H9 (cell line): ENCODE data around the gene KLK7. TPM values are rescaled to one million over a fixed set of nuclear protein-coding genes. Genes with fewer than 3 reads are reported as not detected.
A peak's percentile ranks its signal among the peaks of the same experiment; 100 is the strongest.

Experiments
- DNase-seq: peaks from one replicate; pipeline ENCODE4 v3.0.0-alpha.2; 2017
- H2AFZ ChIP-seq: one replicate; pipeline ENCODE4 v1.6.1; 2013; ENCODE audit warnings: mild to moderate bottlenecking, low read length, control low read depth, moderate library complexity
- H2AK5ac ChIP-seq: 2 replicates; pipeline ENCODE4 v1.6.1; 2013; ENCODE audit warnings: low read length, control low read depth, mixed read lengths; ENCODE audit not compliant: insufficient read length
- H2BK120ac ChIP-seq: one replicate; pipeline ENCODE4 v1.6.1; 2013; ENCODE audit warnings: low read depth, mild to moderate bottlenecking, low read length, control low read depth, inconsistent platforms; ENCODE audit not compliant: poor library complexity, severe bottlenecking
- H2BK12ac ChIP-seq: 2 replicates; pipeline ENCODE4 v1.6.1; 2013; ENCODE audit warnings: low read length, control low read depth, mixed read lengths, low read depth; ENCODE audit not compliant: insufficient read length
- H2BK15ac ChIP-seq: 2 replicates; pipeline ENCODE4 v1.6.1; 2013; ENCODE audit warnings: low read depth, low read length, control low read depth
- H2BK20ac ChIP-seq: one replicate; pipeline ENCODE4 v1.6.1; 2013; ENCODE audit warnings: low read depth, mild to moderate bottlenecking, low read length, control low read depth, inconsistent platforms; ENCODE audit not compliant: poor library complexity, severe bottlenecking
- H2BK5ac ChIP-seq: 2 replicates; pipeline ENCODE4 v1.6.1; 2013; ENCODE audit warnings: low read length, control low read depth, mixed read lengths; ENCODE audit not compliant: insufficient read length
- H3K14ac ChIP-seq: 2 replicates; pipeline ENCODE4 v1.6.1; 2013; ENCODE audit warnings: low read length, control low read depth; ENCODE audit not compliant: insufficient read depth
- H3K18ac ChIP-seq: 2 replicates; pipeline ENCODE4 v1.6.1; 2013; ENCODE audit warnings: low read depth, mild to moderate bottlenecking, mixed read lengths, low read length, control low read depth; ENCODE audit not compliant: insufficient read length
- H3K23ac ChIP-seq: 2 replicates; pipeline ENCODE4 v1.6.1; 2013; ENCODE audit warnings: low read length, control low read depth, mixed read lengths, low read depth; ENCODE audit not compliant: insufficient read length
- H3K23me2 ChIP-seq: 2 replicates; pipeline ENCODE4 v1.6.1; 2013; ENCODE audit warnings: low read depth, mild to moderate bottlenecking, mixed read lengths, low read length, control low read depth; ENCODE audit not compliant: insufficient read length, poor library complexity, severe bottlenecking
- H3K27ac ChIP-seq: 2 replicates; pipeline ENCODE4 v1.5.1; 2013; ENCODE audit warnings: low read length, control low read depth, mixed read lengths, low read depth; ENCODE audit not compliant: insufficient read length
- H3K27me3 ChIP-seq: 2 replicates; pipeline ENCODE4 v1.6.1; 2013; ENCODE audit warnings: low read length, control low read depth, inconsistent platforms; ENCODE audit not compliant: insufficient read depth
- H3K4ac ChIP-seq: 2 replicates; pipeline ENCODE4 v1.6.1; 2013; ENCODE audit warnings: low read depth, mild to moderate bottlenecking, control low read depth, inconsistent platforms, low read length, moderate library complexity
- H3K4me1 ChIP-seq: 2 replicates; pipeline ENCODE4 v1.6.1; 2013; ENCODE audit warnings: low read length, control low read depth, inconsistent platforms; ENCODE audit not compliant: insufficient read depth
- H3K4me2 ChIP-seq: 2 replicates; pipeline ENCODE4 v1.6.1; 2013; ENCODE audit warnings: low read length, control low read depth, mixed read lengths; ENCODE audit not compliant: insufficient read length, insufficient read depth
- H3K56ac ChIP-seq: 2 replicates; pipeline ENCODE4 v1.6.1; 2013; ENCODE audit warnings: low read depth, mild to moderate bottlenecking, mixed read lengths, low read length, control low read depth; ENCODE audit not compliant: insufficient read length
- H3K79me1 ChIP-seq: 2 replicates; pipeline ENCODE4 v1.6.1; 2013; ENCODE audit warnings: low read depth, mild to moderate bottlenecking, moderate library complexity, low read length, control low read depth, inconsistent platforms; ENCODE audit not compliant: insufficient read depth, poor library complexity, severe bottlenecking
- H3K79me2 ChIP-seq: 2 replicates; pipeline ENCODE4 v1.6.1; 2013; ENCODE audit warnings: low read length, control low read depth, inconsistent platforms; ENCODE audit not compliant: insufficient read depth
- H3K9ac ChIP-seq: 2 replicates; pipeline ENCODE4 v1.6.1; 2013; ENCODE audit warnings: low read length, control low read depth, mixed read lengths; ENCODE audit not compliant: insufficient read length; ENCODE audit errors: extremely low read depth
- H3K9me3 ChIP-seq: one replicate; pipeline ENCODE4 v1.6.1; 2013; ENCODE audit warnings: low read depth, low read length, inconsistent platforms; ENCODE audit not compliant: control insufficient read depth
- H3T11ph ChIP-seq: one replicate; pipeline ENCODE4 v1.6.1; 2013; ENCODE audit warnings: mild to moderate bottlenecking, low read length, control low read depth, inconsistent platforms
- H4K20me1 ChIP-seq: one replicate; pipeline ENCODE4 v1.6.1; 2013; ENCODE audit not compliant: control insufficient read depth, insufficient read length, insufficient read depth
- H4K5ac ChIP-seq: 2 replicates; pipeline ENCODE4 v1.6.1; 2013; ENCODE audit warnings: low read depth, mild to moderate bottlenecking, mixed read lengths, low read length, control low read depth; ENCODE audit not compliant: insufficient read length
- H4K8ac ChIP-seq: replicated peaks from 2 replicates; pipeline ENCODE4 v1.6.1; 2013; ENCODE audit warnings: low read length, control low read depth, mixed read lengths, low read depth; ENCODE audit not compliant: insufficient read length
- H4K91ac ChIP-seq: 2 replicates; pipeline ENCODE4 v1.6.1; 2013; ENCODE audit warnings: low read depth, mild to moderate bottlenecking, moderate library complexity, mixed read lengths, low read length, control low read depth; ENCODE audit not compliant: insufficient read length
- H3K27ac Mint-ChIP-seq, 3 experiments: 2 replicates in 2 of 3; 3 replicates in 1 of 3; pipeline ENCODE4 v1.8.0; 2020 to 2021; ENCODE audit warnings: mixed read lengths in 3 of 3, mild to moderate bottlenecking in 1 of 3, moderate library complexity in 1 of 3
- H3K27me3 Mint-ChIP-seq: 2 replicates; pipeline ENCODE4 v1.8.0; 2021; ENCODE audit warnings: low read depth, mild to moderate bottlenecking, moderate library complexity, mixed read lengths
- H3K36me3 Mint-ChIP-seq, 3 experiments: 2 replicates in 2 of 3; 3 replicates in 1 of 3; pipeline ENCODE4 v1.8.0; 2020 to 2021; ENCODE audit warnings: low read depth in 3 of 3, mixed read lengths in 3 of 3; ENCODE audit not compliant: insufficient read depth in 1 of 3
- H3K4me1 Mint-ChIP-seq, 2 experiments: 2 replicates each; pipeline ENCODE4 v1.8.0; 2020; ENCODE audit warnings: mixed read lengths in 2 of 2
- H3K4me3 Mint-ChIP-seq, 2 experiments: 2 replicates in 1 of 2; 3 replicates in 1 of 2; pipeline ENCODE4 v1.8.0; 2020 to 2021; ENCODE audit warnings: mild to moderate bottlenecking in 2 of 2, mixed read lengths in 2 of 2, moderate library complexity in 1 of 2
- H3K9me3 Mint-ChIP-seq, 2 experiments: 2 replicates in 1 of 2; 3 replicates in 1 of 2; pipeline ENCODE4 v1.8.0; 2020; ENCODE audit warnings: mild to moderate bottlenecking in 2 of 2, mixed read lengths in 2 of 2, moderate library complexity in 1 of 2
- WGBS: extraction: QIAGEN DNeasy Blood & Tissue Kit; methylation state at CpG from one replicate; pipeline ENCODE4 v1.1.7; 2013; ENCODE audit warnings: missing lambda C conversion rate, low lambda C conversion rate, mixed read lengths; ENCODE audit not compliant: insufficient read length; ENCODE audit errors: extremely low coverage; 5-methylcytosine and 5-hydroxymethylcytosine counted together
- total RNA-seq: library from RNA; stranded (reverse); gene quantifications from 2 replicates; pipeline ENCODE4 v1.2.1, GENCODE V29; 2021
- TF ChIP-seq, protein P1 (sequence below): fragments of 200-600 bp; sonication (generic); conservative IDR thresholded peaks from 3 replicates; pipeline ENCODE4 v1.8.0; 2021; ENCODE audit warnings: antibody characterized with exemption, mild to moderate bottlenecking

Gene KLK7
- total RNA-seq, 1 experiment from 2014 or later, result 0.52 TPM

DNA sequence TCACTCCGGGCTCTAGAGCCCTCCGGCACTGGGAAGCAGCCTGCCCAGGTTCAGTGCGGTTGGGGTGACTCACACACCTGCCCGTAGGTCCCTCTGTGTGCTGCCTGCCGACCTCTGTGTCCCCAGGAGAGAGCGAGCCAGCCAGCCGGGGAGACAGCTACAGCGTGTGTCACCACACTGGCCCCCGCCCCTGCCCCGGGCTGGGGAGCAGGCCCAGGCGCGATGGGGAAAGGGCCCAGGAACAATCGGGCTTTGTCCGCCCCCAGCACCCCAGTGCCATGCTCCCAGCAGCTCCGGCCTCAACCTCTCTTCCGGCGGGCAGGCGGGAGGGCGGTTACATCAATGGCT is 14.3 kb downstream of the KLK7 start, which contains the start of gene KLK6:
KLK6 (minus strand) TSS at position 179 of the 348 bp plus-strand sequence. CDS start 1,487 bp downstream, outside the sequence.
- Histone ChIP-seq H3T11ph (no peak within 1 kb of the TSS), H3K9me3 (no peaks in the 10 kb centered on the region), H4K8ac (no peak within 1 kb of the TSS), H2BK120ac (no peak within 1 kb of the TSS), H3K79me2 (no peaks in the 10 kb centered on the region), H2BK5ac (no peak within 1 kb of the TSS), H3K4me2 (no peak within 1 kb of the TSS), H3K9ac (no peak within 1 kb of the TSS), H3K14ac (peak within 1 kb of the TSS; percentile 4; the same call in 1 of the 2 replicates), H3K23ac (no peak within 1 kb of the TSS), H4K20me1 (no peaks in the 10 kb centered on the region), H3K56ac (no peak within 1 kb of the TSS), H3K27ac (no peak within 1 kb of the TSS), H2BK12ac (no peak within 1 kb of the TSS), H3K4me1 (peaks cover 3% of the 10 kb centered on the region; the same call in 1 of the 2 replicates), H3K4ac (no peak within 1 kb of the TSS), H2AFZ (no peak within 1 kb of the TSS), H3K79me1 (no peaks in the 10 kb centered on the region), H4K91ac (no peak within 1 kb of the TSS), H2BK15ac (no peak within 1 kb of the TSS), H3K23me2 (no peaks in the 10 kb centered on the region), H3K18ac (peak within 1 kb of the TSS; percentile 58), H2BK20ac (no peak within 1 kb of the TSS), H2AK5ac (no peak within 1 kb of the TSS), H4K5ac (no peak within 1 kb of the TSS), H3K27me3 (no peaks in the 10 kb centered on the region)
- no CpG with 5 or more reads among the region's 19 CpGs for WGBS
- no peaks in the 10 kb centered on the region for H3K9me3 Mint-ChIP-seq
- peak; percentile 41 for DNase-seq
- TF ChIP-seq, protein P1, sequence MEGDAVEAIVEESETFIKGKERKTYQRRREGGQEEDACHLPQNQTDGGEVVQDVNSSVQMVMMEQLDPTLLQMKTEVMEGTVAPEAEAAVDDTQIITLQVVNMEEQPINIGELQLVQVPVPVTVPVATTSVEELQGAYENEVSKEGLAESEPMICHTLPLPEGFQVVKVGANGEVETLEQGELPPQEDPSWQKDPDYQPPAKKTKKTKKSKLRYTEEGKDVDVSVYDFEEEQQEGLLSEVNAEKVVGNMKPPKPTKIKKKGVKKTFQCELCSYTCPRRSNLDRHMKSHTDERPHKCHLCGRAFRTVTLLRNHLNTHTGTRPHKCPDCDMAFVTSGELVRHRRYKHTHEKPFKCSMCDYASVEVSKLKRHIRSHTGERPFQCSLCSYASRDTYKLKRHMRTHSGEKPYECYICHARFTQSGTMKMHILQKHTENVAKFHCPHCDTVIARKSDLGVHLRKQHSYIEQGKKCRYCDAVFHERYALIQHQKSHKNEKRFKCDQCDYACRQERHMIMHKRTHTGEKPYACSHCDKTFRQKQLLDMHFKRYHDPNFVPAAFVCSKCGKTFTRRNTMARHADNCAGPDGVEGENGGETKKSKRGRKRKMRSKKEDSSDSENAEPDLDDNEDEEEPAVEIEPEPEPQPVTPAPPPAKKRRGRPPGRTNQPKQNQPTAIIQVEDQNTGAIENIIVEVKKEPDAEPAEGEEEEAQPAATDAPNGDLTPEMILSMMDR, result no peak
- no peaks in the 10 kb centered on the region for H3K36me3 Mint-ChIP-seq
- peak within 1 kb of the TSS in 2 of 3 experiments; percentile 53 to 81; a peak in 5 of 7 replicates for H3K27ac Mint-ChIP-seq
- peaks cover 12 to 39% of the 10 kb centered on the region in 2 experiments for H3K4me1 Mint-ChIP-seq
- peaks cover 14% of the 10 kb centered on the region for H3K27me3 Mint-ChIP-seq
- H3K4me3 Mint-ChIP-seq, result no peak within 1 kb of the TSS; a peak in 1 of 5 replicates
